Body of pancreas (tissue), 2 donors: Measurements from ENCODE around the gene OR52R1. TPM values are rescaled to one million over a fixed set of nuclear protein-coding genes. Genes with fewer than 3 reads are reported as not detected.

Source experiments
- small RNA-seq: library from RNA; depleted of rRNA; stranded (forward); fragments of <200 nt; gene quantifications from one replicate; pipeline ENCODE3, GENCODE V24; 2016
- total RNA-seq, 2 donors: library from RNA; depleted of rRNA; stranded (reverse); fragments of >200 nt; gene quantifications; one replicate each; pipeline ENCODE4 v1.1.0, GENCODE V29; 2016

The OR52R1 gene
- total RNA-seq, 2 donors from 2014 or later = not detected

Small RNA genes lying within 50 kb of the gene (small RNA-seq; reads per million reads assigned to genes)
- gene RF00091 = not detected

Other genes with a start within 250 kb of the OR52R1 start
- not detected for gene OR52I2, start 222.6 kb downstream of the OR52R1 start, total RNA-seq
- gene OR52I1, start 210.3 kb downstream of the OR52R1 start, total RNA-seq = not detected
- 10 to 100 TPM in 1 of 2 donors, 1 to 10 TPM in 1; 9.1 to 15.2 TPM for gene TRIM68, start 196.1 kb downstream of the OR52R1 start, total RNA-seq
- gene OR51D1, start 166.9 kb downstream of the OR52R1 start, total RNA-seq = not detected
- not detected for gene OR51E1, start 160.4 kb downstream of the OR52R1 start, total RNA-seq
- gene OR51E2, start 106.5 kb downstream of the OR52R1 start, total RNA-seq = not detected
- not detected for gene MMP26, start 99.6 kb downstream of the OR52R1 start, total RNA-seq
- gene OR51F1, start 34.4 kb downstream of the OR52R1 start, total RNA-seq = not detected
- gene OR51F2, start 16.9 kb upstream of the OR52R1 start, total RNA-seq = not detected
- not detected for gene OR51S1, start 44.8 kb upstream of the OR52R1 start, total RNA-seq
- not detected for gene OR51T1, start 77.5 kb upstream of the OR52R1 start, total RNA-seq
- gene OR51A7, start 99.4 kb upstream of the OR52R1 start, total RNA-seq = not detected
- gene OR51G2, start 115.0 kb upstream of the OR52R1 start, total RNA-seq = not detected
- not detected for gene OR51G1, start 120.0 kb upstream of the OR52R1 start, total RNA-seq
- not detected for gene OR51A4, start 143.2 kb upstream of the OR52R1 start, total RNA-seq
- not detected for gene OR51A2, start 151.3 kb upstream of the OR52R1 start, total RNA-seq
- not detected for gene OR51L1, start 190.5 kb upstream of the OR52R1 start, total RNA-seq
- gene OR52J3, start 242.1 kb upstream of the OR52R1 start, total RNA-seq = not detected